Caco-2 (cell line): ENCODE results near the gene LMOD1. TPM values are rescaled to one million over a fixed set of nuclear protein-coding genes. Genes with fewer than 3 reads are reported as not detected.

Experiments used
- BruUV-seq: library from RNA; stranded (reverse); fragments of 400-500 nt; replicated peaks from 2 replicates; lab custom pipeline; 2021; lab: Mats Ljungman, UMichigan
- CTCF ChIA-PET: fragments of 300-600 bp; sonication (Branson Sonifier 250); formaldehyde crosslinking; loops from one replicate; lab custom pipeline; 2022; ENCODE audit warnings: antibody characterized with exemption; lab: Charles Lee
- POLR2A ChIA-PET: fragments of 300-600 bp; sonication (Branson Sonifier 250); formaldehyde crosslinking; loops from one replicate; lab custom pipeline; 2022; ENCODE audit warnings: antibody characterized with exemption; lab: Charles Lee
- DNase-seq, 2 experiments: peaks; one replicate each; pipeline versions ENCODE4 v3.0.0 to v3.0.0-alpha.2; 2020 to 2022
- H3K27me3 ChIP-seq: replicated peaks from 2 replicates; pipeline ENCODE4 v1.6.0; 2011; ENCODE audit warnings: low read length; ENCODE audit not compliant: control insufficient read depth, insufficient read depth
- H3K36me3 ChIP-seq: 2 replicates; pipeline ENCODE4 v1.5.1; 2011; ENCODE audit warnings: low read length; ENCODE audit not compliant: control insufficient read depth, insufficient read depth
- H3K4me1 ChIP-seq: fragments of 250-450 bp; sonication (Bioruptor Pico); 2 replicates; pipeline ENCODE4 v1.5.1; 2020; ENCODE audit warnings: mild to moderate bottlenecking
- H3K4me3 ChIP-seq: 2 replicates; pipeline ENCODE4 v1.5.1; 2011; ENCODE audit warnings: low read depth, mild to moderate bottlenecking, control low read depth, low read length
- H3K9me3 ChIP-seq: fragments of 250-450 bp; sonication (Bioruptor Pico); 2 replicates; pipeline ENCODE4 v1.5.1; 2020; ENCODE audit warnings: mild to moderate bottlenecking, moderate library complexity
- H3K27ac Mint-ChIP-seq: one replicate; pipeline ENCODE4 v1.8.0; 2022; ENCODE audit warnings: mixed read lengths; ENCODE audit not compliant: unreplicated experiment
- H3K27me3 Mint-ChIP-seq: one replicate; pipeline ENCODE4 v1.8.0; 2022; ENCODE audit warnings: mixed read lengths; ENCODE audit not compliant: insufficient read depth, unreplicated experiment
- H3K36me3 Mint-ChIP-seq: one replicate; pipeline ENCODE4 v1.8.0; 2022; ENCODE audit warnings: mild to moderate bottlenecking, mixed read lengths; ENCODE audit not compliant: insufficient read depth, unreplicated experiment
- H3K4me1 Mint-ChIP-seq: one replicate; pipeline ENCODE4 v1.8.0; 2022; ENCODE audit warnings: low read depth, mixed read lengths; ENCODE audit not compliant: unreplicated experiment
- H3K4me3 Mint-ChIP-seq: one replicate; pipeline ENCODE4 v1.8.0; 2022; ENCODE audit warnings: mild to moderate bottlenecking, moderate library complexity, mixed read lengths; ENCODE audit not compliant: unreplicated experiment
- H3K9me3 Mint-ChIP-seq: one replicate; pipeline ENCODE4 v1.8.0; 2022; ENCODE audit warnings: mixed read lengths; ENCODE audit not compliant: unreplicated experiment
- intact Hi-C: fragments of 100-400 bp; cut with micrococcal nuclease; formaldehyde crosslinking; loops from one replicate; pipeline ENCODE4 v1.10.0; 2022; ENCODE audit not compliant: unreplicated experiment
- total RNA-seq: library from RNA; stranded (reverse); gene quantifications from 2 replicates; pipeline ENCODE4 v1.2.3, GENCODE V29; 2022
- TF ChIP-seq, protein P1 (sequence below), 2 experiments: fragments of 200-600 bp in 1 of 2; IDR thresholded peaks; 1 replicate in 1 of 2; 2 replicates in 1 of 2; pipeline versions ENCODE4 v1.5.1 to v1.8.0; 2011 to 2022; ENCODE audit warnings: antibody characterized with exemption in 1 of 2, control low read depth in 1 of 2, inconsistent platforms in 1 of 2, low read depth in 1 of 2, low read length in 1 of 2, mild to moderate bottlenecking in 1 of 2, moderate library complexity in 1 of 2; ENCODE audit not compliant: insufficient read depth in 1 of 2, severe bottlenecking in 1 of 2, unreplicated experiment in 1 of 2

LMOD1 gene
- total RNA-seq, 1 experiment from 2014 or later = 0.11 TPM

DNA sequence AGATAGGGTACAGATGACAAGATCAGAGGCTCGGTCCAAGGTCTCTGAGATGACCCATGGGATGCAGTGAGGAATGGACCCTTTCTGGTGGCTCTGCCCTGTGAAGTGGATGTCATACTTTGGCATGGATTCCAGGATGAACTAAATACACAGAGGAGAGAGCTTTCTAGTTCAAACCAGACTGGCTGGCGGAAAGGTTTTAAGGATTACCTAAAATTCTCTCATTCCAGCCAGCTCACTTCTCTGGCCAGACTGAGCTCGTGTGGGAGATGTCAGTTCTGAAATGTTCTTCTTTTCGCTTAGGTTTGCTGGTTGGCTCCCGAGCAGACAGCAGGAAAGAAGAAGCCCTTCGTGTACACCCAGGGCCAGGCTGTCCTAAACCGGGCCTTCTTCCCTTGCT, 42.3 kb upstream of the LMOD1 start:
- CTCF ChIA-PET = no interaction called here
- TF ChIP-seq, protein P1, sequence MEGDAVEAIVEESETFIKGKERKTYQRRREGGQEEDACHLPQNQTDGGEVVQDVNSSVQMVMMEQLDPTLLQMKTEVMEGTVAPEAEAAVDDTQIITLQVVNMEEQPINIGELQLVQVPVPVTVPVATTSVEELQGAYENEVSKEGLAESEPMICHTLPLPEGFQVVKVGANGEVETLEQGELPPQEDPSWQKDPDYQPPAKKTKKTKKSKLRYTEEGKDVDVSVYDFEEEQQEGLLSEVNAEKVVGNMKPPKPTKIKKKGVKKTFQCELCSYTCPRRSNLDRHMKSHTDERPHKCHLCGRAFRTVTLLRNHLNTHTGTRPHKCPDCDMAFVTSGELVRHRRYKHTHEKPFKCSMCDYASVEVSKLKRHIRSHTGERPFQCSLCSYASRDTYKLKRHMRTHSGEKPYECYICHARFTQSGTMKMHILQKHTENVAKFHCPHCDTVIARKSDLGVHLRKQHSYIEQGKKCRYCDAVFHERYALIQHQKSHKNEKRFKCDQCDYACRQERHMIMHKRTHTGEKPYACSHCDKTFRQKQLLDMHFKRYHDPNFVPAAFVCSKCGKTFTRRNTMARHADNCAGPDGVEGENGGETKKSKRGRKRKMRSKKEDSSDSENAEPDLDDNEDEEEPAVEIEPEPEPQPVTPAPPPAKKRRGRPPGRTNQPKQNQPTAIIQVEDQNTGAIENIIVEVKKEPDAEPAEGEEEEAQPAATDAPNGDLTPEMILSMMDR (IDR thresholded peaks at IDR 0.05; ENCODE audit: insufficient read depth in 1 of 2, low read depth in 1 of 2, low read length in 1 of 2, severe bottlenecking in 1 of 2, unreplicated experiment in 1 of 2) = no peak
- Histone ChIP-seq H3K4me3 (no peak overlapping the region), H3K9me3 (no peaks in the 10 kb centered on the region), H3K4me1 (peaks cover 9% of the 10 kb centered on the region), H3K27me3 (no peaks in the 10 kb centered on the region), H3K36me3 (peaks cover 7% of the 10 kb centered on the region)
- no peaks in the 10 kb centered on the region for H3K9me3 Mint-ChIP-seq
- no TSS peak for BruUV-seq
- peaks cover 60% of the 10 kb centered on the region for H3K36me3 Mint-ChIP-seq
- no peak overlapping the region for H3K4me3 Mint-ChIP-seq
- intact Hi-C loops = no loop called here
- peak in 1 of 2 experiments; percentile 17 for DNase-seq
- H3K27me3 Mint-ChIP-seq = no peaks in the 10 kb centered on the region
- no peak overlapping the region for H3K27ac Mint-ChIP-seq
- POLR2A ChIA-PET = interaction anchor here (1.4 kb wide), 1 partner anchor 21 kb away, joined by 3 read pairs; the partner anchor contains the start of gene ELF3
- peaks cover 13% of the 10 kb centered on the region for H3K4me1 Mint-ChIP-seq

DNA sequence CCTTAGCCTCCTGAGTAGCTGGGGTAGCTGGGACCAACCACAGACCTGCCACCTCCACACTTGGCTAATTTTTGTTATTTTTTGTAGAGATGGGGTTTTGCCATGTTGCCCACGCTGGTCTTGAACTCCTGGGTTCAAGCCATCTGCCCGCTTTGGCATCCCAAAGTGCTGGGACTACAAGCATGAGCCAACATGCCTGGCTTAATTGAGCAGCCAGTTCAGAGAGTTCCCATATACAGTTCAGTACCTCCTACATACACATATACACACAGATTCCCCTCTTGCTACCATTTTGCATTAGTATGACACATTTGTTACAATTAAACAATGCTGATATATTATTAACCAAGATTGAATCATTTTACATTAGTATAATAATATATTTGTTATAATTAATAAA, 39.0 kb upstream of the LMOD1 start:
- Histone ChIP-seq H3K27me3 (no peaks in the 10 kb centered on the region), H3K36me3 (peaks cover 7% of the 10 kb centered on the region), H3K4me1 (peaks cover 17% of the 10 kb centered on the region), H3K4me3 (no peak overlapping the region), H3K9me3 (no peaks in the 10 kb centered on the region)
- Mint-ChIP-seq H3K4me1 (peaks cover 27% of the 10 kb centered on the region), H3K27ac (no peak overlapping the region), H3K27me3 (no peaks in the 10 kb centered on the region), H3K36me3 (peaks cover 38% of the 10 kb centered on the region), H3K9me3 (no peaks in the 10 kb centered on the region), H3K4me3 (no peak overlapping the region)
- ChIA-PET CTCF (interaction anchor here (0.7 kb wide), 1 partner anchor 46 kb away, joined by 3 read pairs; no protein-coding TSS in a partner anchor), POLR2A (no interaction called here)
- intact Hi-C loops = no loop called here
- DNase-seq = peak in 1 of 2 experiments; percentile 6
- no TSS peak for BruUV-seq
- TF ChIP-seq, protein P1 (IDR thresholded peaks at IDR 0.05; ENCODE audit: insufficient read depth in 1 of 2, low read depth in 1 of 2, low read length in 1 of 2, severe bottlenecking in 1 of 2, unreplicated experiment in 1 of 2) = no peak

DNA sequence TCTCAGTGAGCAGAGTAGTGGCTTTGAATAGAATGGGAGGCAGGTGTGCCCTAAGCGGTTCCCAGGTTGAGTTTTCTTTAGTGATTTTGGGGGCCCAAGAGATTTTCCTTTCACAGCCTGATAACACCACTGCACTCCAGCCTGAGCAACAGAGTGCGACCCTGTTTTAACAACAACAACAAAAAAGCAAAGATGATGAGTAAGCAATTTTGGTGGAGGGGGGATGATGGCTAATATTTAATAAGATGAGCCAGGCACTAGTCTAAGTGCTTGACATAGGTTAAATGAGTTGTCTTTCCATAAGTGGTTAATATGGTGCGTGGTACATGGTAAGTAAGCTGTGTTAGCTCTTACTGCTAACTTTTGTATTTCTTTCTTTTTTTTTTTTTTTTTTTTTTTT, 38.1 kb upstream of the LMOD1 start:
- no peak for DNase-seq
- peaks cover 4% of the 10 kb centered on the region for H3K36me3 ChIP-seq
- H3K27me3 ChIP-seq = no peaks in the 10 kb centered on the region
- POLR2A ChIA-PET = no interaction called here
- Mint-ChIP-seq H3K4me3 (peak overlapping the region; percentile 99), H3K27ac (peak overlapping the region; percentile 94), H3K9me3 (no peaks in the 10 kb centered on the region), H3K4me1 (peaks cover 27% of the 10 kb centered on the region), H3K36me3 (peaks cover 28% of the 10 kb centered on the region), H3K27me3 (no peaks in the 10 kb centered on the region)
- H3K4me3 ChIP-seq = no peak overlapping the region
- TF ChIP-seq, protein P1 (IDR thresholded peaks at IDR 0.05; ENCODE audit: insufficient read depth in 1 of 2, low read depth in 1 of 2, low read length in 1 of 2, severe bottlenecking in 1 of 2, unreplicated experiment in 1 of 2) = no peak
- CTCF ChIA-PET = no interaction called here
- BruUV-seq = no TSS peak
- peaks cover 17% of the 10 kb centered on the region for H3K4me1 ChIP-seq
- intact Hi-C loops = no loop called here
- H3K9me3 ChIP-seq = no peaks in the 10 kb centered on the region
